Stomach (tissue), 4 donors: Measurements from ENCODE around the gene GTSE1.

Experiments
- EP300 ChIP-seq: sonication (generic); formaldehyde crosslinking; IDR thresholded peaks from one replicate; pipeline ENCODE4 v1.6.1; 2017; ENCODE audit warnings: antibody characterized with exemption
- POLR2A ChIP-seq, 4 donors: fragments of 450-650 bp; IDR thresholded peaks; one replicate each; pipeline ENCODE4 v1.6.1; 2016; ENCODE audit warnings: antibody characterized with exemption in 4 of 4, control low read depth in 2 of 4, mild to moderate bottlenecking in 1 of 4, moderate library complexity in 1 of 4
- TF ChIP-seq, protein P1 (sequence below), 7 experiments: fragments of 450-650 bp in 4 of 7; fragments of 200-600 bp in 3 of 7; sonication (generic) in 3 of 7; IDR thresholded peaks; one replicate each; pipeline ENCODE4 v1.5.1; 2016 to 2019; ENCODE audit warnings: antibody characterized with exemption in 7 of 7, control low read depth in 2 of 7, mild to moderate bottlenecking in 1 of 7

DNA sequence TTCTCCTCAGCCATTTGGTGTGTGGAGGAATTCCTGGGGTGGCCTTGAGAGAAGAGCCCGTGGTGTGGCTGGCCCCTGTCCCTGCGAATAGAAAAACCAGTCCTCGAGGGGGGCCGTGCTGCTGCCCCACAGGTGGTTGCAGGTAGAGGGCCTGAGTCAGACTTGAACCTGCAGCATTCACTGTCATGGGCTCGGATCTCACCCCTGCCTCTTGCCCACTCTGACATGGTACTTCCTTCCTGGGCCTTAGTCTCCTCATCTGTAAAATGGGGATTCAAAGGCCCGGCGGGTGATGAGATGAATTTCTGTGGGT lies 58.3 kb downstream of the GTSE1 start:
- TF ChIP-seq POLR2A (IDR thresholded peaks at IDR 0.05) (no peak), EP300 (no peak)
- TF ChIP-seq, protein P1, sequence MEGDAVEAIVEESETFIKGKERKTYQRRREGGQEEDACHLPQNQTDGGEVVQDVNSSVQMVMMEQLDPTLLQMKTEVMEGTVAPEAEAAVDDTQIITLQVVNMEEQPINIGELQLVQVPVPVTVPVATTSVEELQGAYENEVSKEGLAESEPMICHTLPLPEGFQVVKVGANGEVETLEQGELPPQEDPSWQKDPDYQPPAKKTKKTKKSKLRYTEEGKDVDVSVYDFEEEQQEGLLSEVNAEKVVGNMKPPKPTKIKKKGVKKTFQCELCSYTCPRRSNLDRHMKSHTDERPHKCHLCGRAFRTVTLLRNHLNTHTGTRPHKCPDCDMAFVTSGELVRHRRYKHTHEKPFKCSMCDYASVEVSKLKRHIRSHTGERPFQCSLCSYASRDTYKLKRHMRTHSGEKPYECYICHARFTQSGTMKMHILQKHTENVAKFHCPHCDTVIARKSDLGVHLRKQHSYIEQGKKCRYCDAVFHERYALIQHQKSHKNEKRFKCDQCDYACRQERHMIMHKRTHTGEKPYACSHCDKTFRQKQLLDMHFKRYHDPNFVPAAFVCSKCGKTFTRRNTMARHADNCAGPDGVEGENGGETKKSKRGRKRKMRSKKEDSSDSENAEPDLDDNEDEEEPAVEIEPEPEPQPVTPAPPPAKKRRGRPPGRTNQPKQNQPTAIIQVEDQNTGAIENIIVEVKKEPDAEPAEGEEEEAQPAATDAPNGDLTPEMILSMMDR (IDR thresholded peaks at IDR 0.05), result no peak
